PFSK-1 (cell line): ENCODE measurements around the gene HRC.
A peak's percentile ranks its signal among the peaks of the same experiment; 100 is the strongest.

ENCODE experiments used
- FOXP2 ChIP-seq: optimal IDR thresholded peaks from 2 replicates; pipeline ENCODE3; 2011; ENCODE audit warnings: borderline replicate concordance, control low read depth, inconsistent platforms; ENCODE audit not compliant: insufficient read depth; ENCODE audit errors: extremely low read length, extremely low read depth
- POLR2AphosphoS5 ChIP-seq: IDR thresholded peaks from 2 replicates; pipeline ENCODE4 v1.6.1; 2012; ENCODE audit warnings: low read depth, mild to moderate bottlenecking, control low read depth, low read length, moderate library complexity
- SIN3A ChIP-seq: IDR thresholded peaks from 2 replicates; pipeline ENCODE4 v1.6.1; 2012; ENCODE audit warnings: mild to moderate bottlenecking, low read length, moderate library complexity, borderline replicate concordance; ENCODE audit not compliant: insufficient read depth
- TAF1 ChIP-seq: IDR thresholded peaks from 2 replicates; pipeline ENCODE4 v1.6.1; 2012; ENCODE audit warnings: low read length, control low read depth, borderline replicate concordance; ENCODE audit not compliant: insufficient read depth
- TF ChIP-seq, protein P1 (sequence below), 2 experiments: IDR thresholded peaks; 2 replicates each; pipeline versions ENCODE4 v1.6.1 to v1.8.0; 2011 to 2012; ENCODE audit warnings: low read depth in 2 of 2, low read length in 2 of 2, control low read depth in 1 of 2, inconsistent platforms in 1 of 2, mild to moderate bottlenecking in 1 of 2, moderate library complexity in 1 of 2; ENCODE audit not compliant: insufficient read depth in 1 of 2

The HRC gene

DNA sequence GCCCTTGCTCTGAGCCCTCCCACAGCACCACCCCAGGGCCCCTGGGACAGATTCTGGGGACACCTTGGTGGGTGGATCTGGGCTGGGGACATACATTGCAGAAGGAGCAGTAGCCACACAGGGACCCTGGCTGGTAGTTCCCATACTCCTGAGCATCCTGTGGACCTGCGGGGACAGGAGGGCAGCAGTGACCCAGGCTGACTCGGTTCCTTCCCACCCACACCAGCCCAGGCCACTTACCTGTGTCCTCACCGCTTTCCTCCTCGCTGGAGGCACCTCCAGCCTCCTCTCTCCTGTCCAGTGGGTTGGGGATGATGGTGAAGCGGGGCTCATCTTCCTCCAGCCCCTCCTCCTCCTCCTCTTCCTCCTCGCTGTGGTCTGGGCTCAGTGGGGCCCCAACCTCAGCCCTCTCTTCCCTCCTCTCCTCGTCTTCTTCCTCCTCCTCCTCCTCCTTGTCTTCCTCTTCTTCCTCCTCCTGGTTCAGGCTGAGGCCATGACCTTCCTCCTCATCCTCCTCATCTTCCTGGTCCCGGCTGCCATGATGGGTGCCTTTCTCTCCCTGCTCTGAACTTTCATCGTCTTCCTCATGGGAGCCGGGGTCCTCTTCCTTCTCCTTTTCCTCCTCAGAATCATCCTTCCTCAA is 1.9 kb downstream of the HRC start:
- TF ChIP-seq TAF1, result no peak
- TF ChIP-seq SIN3A, result no peak
- no peak for TF ChIP-seq POLR2AphosphoS5
- TF ChIP-seq FOXP2, result no peak
- TF ChIP-seq, protein P1, sequence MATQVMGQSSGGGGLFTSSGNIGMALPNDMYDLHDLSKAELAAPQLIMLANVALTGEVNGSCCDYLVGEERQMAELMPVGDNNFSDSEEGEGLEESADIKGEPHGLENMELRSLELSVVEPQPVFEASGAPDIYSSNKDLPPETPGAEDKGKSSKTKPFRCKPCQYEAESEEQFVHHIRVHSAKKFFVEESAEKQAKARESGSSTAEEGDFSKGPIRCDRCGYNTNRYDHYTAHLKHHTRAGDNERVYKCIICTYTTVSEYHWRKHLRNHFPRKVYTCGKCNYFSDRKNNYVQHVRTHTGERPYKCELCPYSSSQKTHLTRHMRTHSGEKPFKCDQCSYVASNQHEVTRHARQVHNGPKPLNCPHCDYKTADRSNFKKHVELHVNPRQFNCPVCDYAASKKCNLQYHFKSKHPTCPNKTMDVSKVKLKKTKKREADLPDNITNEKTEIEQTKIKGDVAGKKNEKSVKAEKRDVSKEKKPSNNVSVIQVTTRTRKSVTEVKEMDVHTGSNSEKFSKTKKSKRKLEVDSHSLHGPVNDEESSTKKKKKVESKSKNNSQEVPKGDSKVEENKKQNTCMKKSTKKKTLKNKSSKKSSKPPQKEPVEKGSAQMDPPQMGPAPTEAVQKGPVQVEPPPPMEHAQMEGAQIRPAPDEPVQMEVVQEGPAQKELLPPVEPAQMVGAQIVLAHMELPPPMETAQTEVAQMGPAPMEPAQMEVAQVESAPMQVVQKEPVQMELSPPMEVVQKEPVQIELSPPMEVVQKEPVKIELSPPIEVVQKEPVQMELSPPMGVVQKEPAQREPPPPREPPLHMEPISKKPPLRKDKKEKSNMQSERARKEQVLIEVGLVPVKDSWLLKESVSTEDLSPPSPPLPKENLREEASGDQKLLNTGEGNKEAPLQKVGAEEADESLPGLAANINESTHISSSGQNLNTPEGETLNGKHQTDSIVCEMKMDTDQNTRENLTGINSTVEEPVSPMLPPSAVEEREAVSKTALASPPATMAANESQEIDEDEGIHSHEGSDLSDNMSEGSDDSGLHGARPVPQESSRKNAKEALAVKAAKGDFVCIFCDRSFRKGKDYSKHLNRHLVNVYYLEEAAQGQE (IDR thresholded peaks at IDR 0.05; ENCODE audit: insufficient read depth in 1 of 2, low read depth in 2 of 2, low read length in 2 of 2), result no peak

DNA sequence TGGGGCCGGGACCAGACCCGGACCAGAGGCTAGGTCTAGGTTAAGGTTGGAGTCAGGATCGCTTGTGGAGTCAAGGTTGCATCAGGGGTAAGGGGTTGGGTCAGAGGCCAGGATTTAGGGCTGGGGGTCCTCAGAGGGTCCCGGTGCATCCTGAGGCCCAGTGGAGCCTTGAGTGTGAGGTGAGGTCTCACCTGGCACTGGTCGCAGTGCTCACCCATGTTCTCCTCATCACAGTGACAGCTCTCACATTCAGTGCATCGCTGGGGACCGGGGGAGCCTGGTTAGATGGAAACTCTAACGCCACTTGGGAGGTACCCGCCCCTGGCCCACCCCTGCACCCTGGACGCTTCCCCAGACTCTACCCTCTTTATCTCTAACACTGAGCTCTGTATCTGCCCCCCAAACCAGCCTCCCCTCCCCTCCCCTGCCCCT is 3.1 kb downstream of the HRC start:
- TF ChIP-seq SIN3A (no peak), FOXP2 (no peak), TAF1 (no peak), POLR2AphosphoS5 (no peak)
- TF ChIP-seq, protein P1 (IDR thresholded peaks at IDR 0.05; ENCODE audit: insufficient read depth in 1 of 2, low read depth in 2 of 2, low read length in 2 of 2), result no peak

DNA sequence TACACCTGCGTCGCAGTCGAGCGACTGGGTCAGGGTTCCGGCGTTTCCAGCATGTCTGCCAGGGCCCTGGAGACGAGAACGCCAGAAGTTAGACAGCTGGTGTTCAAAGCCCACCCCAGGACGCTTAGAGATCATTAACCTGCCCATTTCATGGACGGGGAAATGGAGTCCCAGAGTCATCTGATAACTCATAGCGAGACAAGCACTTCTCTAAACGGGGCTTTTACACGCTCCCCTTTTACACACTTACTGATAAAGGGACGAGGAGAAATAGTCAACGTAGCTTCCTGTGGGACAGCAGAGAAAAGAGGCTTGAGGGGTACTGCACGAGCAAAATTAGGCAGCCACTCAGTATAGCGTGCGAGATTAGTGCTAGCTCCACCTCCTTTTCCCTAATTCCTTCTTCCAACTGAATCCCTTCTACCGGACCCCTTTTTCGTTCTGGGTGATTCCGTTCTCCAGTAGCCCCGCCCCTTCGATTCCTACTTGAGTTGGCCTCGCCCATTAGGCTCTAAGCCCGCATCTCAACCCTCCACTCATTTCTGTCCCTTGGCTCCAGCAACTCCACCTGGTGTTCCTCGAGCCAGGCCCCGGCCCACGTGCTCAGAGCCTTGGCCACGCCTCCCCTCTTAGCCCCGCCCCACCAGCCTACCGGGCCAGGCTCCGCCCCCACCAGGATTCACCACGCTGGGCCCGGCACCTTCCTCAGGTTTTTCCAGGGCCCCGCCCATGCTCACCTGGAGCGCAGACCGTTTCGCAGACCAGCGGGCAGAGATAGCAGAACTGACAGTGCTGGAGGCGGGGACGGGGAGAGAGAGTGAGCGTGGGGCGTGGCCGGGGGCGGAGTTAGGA is 3.7 kb downstream of the HRC start:
- TF ChIP-seq TAF1 (no peak), FOXP2 (peak; percentile 11)

DNA sequence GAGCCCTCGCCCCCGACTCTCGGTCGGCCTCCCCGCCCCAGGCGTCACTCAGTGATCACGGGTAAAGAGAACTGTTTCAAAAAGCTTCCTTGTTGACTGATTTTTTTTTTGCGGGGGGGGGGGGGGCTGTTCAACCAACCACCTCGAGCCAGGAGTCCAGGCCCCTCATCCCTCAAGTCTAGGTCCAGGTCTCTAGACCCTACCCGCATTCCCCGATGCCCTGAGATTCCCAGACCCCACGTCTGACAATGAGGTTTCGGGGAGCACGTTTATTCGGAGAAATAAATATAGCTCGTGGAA is 4.3 kb downstream of the HRC start:
- TF ChIP-seq TAF1 (no peak), SIN3A (no peak), FOXP2 (no peak), POLR2AphosphoS5 (no peak)
- TF ChIP-seq, protein P1 (IDR thresholded peaks at IDR 0.05; ENCODE audit: insufficient read depth in 1 of 2, low read depth in 2 of 2, low read length in 2 of 2), result no peak

DNA sequence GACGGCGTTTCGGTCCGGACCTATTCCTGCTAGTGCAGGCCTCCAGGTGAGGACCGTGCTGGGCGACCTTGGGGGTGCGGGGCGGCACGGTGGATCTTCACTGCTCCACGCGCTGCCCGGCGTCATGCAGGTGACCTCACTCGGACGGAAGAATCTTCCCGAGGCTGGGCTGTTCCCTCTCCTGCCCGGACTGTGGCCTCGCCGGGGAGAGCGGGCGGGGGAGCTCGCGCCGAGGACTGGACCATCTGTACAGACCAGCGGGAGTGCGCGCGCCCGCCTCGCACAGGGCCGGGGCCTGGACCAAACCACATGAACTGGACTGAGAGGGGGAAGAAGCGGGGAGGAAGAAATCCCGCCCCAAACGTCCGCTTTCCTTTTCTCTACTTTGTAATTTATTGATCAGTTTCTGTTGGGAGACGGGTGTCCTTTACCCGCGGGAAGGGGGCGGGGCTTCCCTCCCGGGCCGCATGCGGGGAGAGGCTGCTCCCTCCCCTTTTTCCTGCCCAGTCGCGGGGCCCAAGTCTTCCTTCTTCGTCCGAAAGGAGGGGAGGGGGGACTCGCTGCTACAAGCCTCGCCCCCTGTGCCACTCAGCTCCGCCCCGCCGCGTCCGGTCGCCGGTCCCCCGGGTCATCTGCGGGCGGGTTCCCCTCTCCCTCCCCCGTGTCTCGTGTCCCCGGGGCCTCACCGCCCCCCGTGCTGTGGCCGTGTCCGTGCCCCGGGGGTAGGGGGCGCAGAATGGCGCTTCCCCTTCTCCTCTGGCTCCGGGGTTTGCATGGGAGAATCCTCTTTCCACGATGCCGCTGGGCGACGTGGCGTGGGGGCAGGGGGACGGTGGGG is 4.9 kb downstream of the HRC start:
- TF ChIP-seq SIN3A, result no peak
- TF ChIP-seq, protein P1 (IDR thresholded peaks at IDR 0.05; ENCODE audit: insufficient read depth in 1 of 2, low read depth in 2 of 2, low read length in 2 of 2), result peak in 1 of 2 experiments; percentile 32; a peak in 1 of 4 replicates
- no peak for TF ChIP-seq FOXP2
- peak; percentile 42; the same call in 1 of the 2 replicates for TF ChIP-seq POLR2AphosphoS5
- peak; percentile 49; the same call in 1 of the 2 replicates for TF ChIP-seq TAF1
